Panc1 (cell line): ENCODE data around the gene MRPS9. TPM values are rescaled to one million over a fixed set of nuclear protein-coding genes. Genes with fewer than 3 reads are reported as not detected.

Experiments used
- ATAC-seq: fragments of 200-7000 bp; cut with Tn5 transposase; 2 replicates; pipeline ENCODE4 v1.9.1; 2020; ENCODE audit warnings: mild to moderate bottlenecking, moderate library complexity
- BruUV-seq: library from RNA; stranded (reverse); fragments of 400-500 nt; replicated peaks from 2 replicates; lab custom pipeline; 2021; lab: Mats Ljungman, UMichigan
- CTCF ChIA-PET: fragments of 300-600 bp; sonication (Branson Sonifier 250); formaldehyde crosslinking; loops from one replicate; lab custom pipeline; 2022; ENCODE audit warnings: antibody characterized with exemption; lab: Charles Lee
- POLR2A ChIA-PET: fragments of 300-600 bp; sonication (Branson Sonifier 250); formaldehyde crosslinking; loops from one replicate; lab custom pipeline; 2022; ENCODE audit warnings: antibody characterized with exemption; lab: Charles Lee
- DNase-seq: peaks from one replicate; pipeline ENCODE4 v3.0.0-alpha.2; 2010; ENCODE audit warnings: low read depth, low spot score
- H3K27ac ChIP-seq: 2 replicates; pipeline ENCODE4 v1.5.1; 2011; ENCODE audit warnings: mild to moderate bottlenecking, low read length, inconsistent platforms
- H3K27me3 ChIP-seq: fragments of 200-500 bp; sonication (Bioruptor generic); 2 replicates; pipeline ENCODE4 v1.6.0; 2014; ENCODE audit warnings: low read length, inconsistent platforms; ENCODE audit not compliant: control insufficient read depth, insufficient read depth
- H3K36me3 ChIP-seq: fragments of 200-500 bp; sonication (Bioruptor generic); 2 replicates; pipeline ENCODE4 v1.5.1; 2014; ENCODE audit warnings: inconsistent platforms, mild to moderate bottlenecking, low read length, moderate library complexity; ENCODE audit not compliant: control insufficient read depth, insufficient read depth
- H3K4me1 ChIP-seq: 2 replicates; pipeline ENCODE4 v1.5.1; 2011; ENCODE audit warnings: inconsistent platforms, mild to moderate bottlenecking, low read length, moderate library complexity; ENCODE audit not compliant: control insufficient read depth, insufficient read depth
- H3K4me3 ChIP-seq, 2 experiments: 2 replicates each; pipeline ENCODE4 v1.5.1; 2011 to 2012; ENCODE audit warnings: low read depth in 2 of 2, low read length in 2 of 2, mild to moderate bottlenecking in 2 of 2, inconsistent platforms in 1 of 2, moderate library complexity in 1 of 2
- H3K9me3 ChIP-seq: fragments of 200-500 bp; sonication (Bioruptor generic); 2 replicates; pipeline ENCODE4 v1.5.1; 2014; ENCODE audit warnings: low read depth, mild to moderate bottlenecking, inconsistent platforms, low read length, moderate library complexity; ENCODE audit not compliant: control insufficient read depth, insufficient read depth
- CTCF ChIP-seq: fragments of 450-650 bp; IDR thresholded peaks from 2 replicates; pipeline ENCODE4 v1.5.1; 2017; ENCODE audit warnings: mild to moderate bottlenecking
- REST ChIP-seq, 2 experiments: IDR thresholded peaks; 2 replicates each; pipeline ENCODE4 v1.6.1; 2011 to 2012; ENCODE audit warnings: low read depth in 2 of 2, control low read depth in 1 of 2, low read length in 1 of 2, mild to moderate bottlenecking in 1 of 2, moderate library complexity in 1 of 2; ENCODE audit not compliant: insufficient read depth in 1 of 2
- SIN3A ChIP-seq: IDR thresholded peaks from 2 replicates; pipeline ENCODE4 v1.6.1; 2012; ENCODE audit warnings: low read depth, mild to moderate bottlenecking, low read length, moderate library complexity, borderline replicate concordance; ENCODE audit not compliant: insufficient read depth
- TCF7L2 ChIP-seq: IDR thresholded peaks from 2 replicates; pipeline ENCODE4 v1.6.1; 2011; ENCODE audit warnings: mild to moderate bottlenecking, low read depth, low read length, inconsistent platforms
- in situ Hi-C: cut with HindIII; loops from 2 replicates; pipeline ENCODE4 v1.10.0; 2016; ENCODE audit warnings: low sequenced_read_pairs, low pct_unique_long_range_greater_than_20kb
- intact Hi-C: fragments of 100-400 bp; cut with micrococcal nuclease; formaldehyde crosslinking; loops from one replicate; pipeline ENCODE4 v1.10.0; 2022; ENCODE audit not compliant: unreplicated experiment
- total RNA-seq: library from RNA; stranded (reverse); gene quantifications from one replicate; pipeline ENCODE4 v1.2.1, GENCODE V29; 2021; ENCODE audit not compliant: unreplicated experiment

Gene MRPS9
- total RNA-seq, 1 experiment from 2014 or later: 27.4 TPM

DNA sequence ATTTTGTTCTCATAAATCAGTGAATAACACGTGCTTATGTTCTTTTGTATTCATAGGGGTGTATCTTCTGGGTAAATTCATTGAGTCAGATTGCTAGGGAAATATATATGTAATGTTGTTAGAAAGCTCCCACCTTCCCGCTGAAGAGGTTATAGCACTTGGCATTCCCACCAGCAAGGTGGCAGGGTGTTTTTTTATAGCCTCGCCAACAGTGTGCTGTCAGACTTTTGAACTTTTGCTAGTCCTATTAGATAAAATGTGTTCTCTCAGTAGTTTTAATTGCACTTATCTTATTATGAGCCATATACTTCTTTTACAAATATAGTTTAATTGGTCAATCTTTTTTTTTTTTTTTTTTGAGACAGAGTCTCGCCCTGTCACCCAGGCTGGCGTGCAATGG is 31.0 kb downstream of the MRPS9 start:
- no TSS peak for BruUV-seq
- no peak for TF ChIP-seq TCF7L2
- no peak for TF ChIP-seq REST (IDR thresholded peaks at IDR 0.05; ENCODE audit: insufficient read depth in 1 of 2, low read depth in 2 of 2, low read length in 1 of 2)
- no peak for TF ChIP-seq SIN3A
- in situ Hi-C loops (no loop called here), intact Hi-C loops (no loop called here)
- no peaks in the 10 kb centered on the region for H3K4me1 ChIP-seq
- H3K27me3 ChIP-seq: no peaks in the 10 kb centered on the region
- no peaks in the 10 kb centered on the region for H3K36me3 ChIP-seq
- ChIA-PET POLR2A (interaction anchor here (0.7 kb wide), 1 partner anchor 201 kb away, joined by 7 read pairs; no protein-coding TSS in a partner anchor), CTCF (no interaction called here)
- ATAC-seq (no peak), DNase-seq (no peak)
- H3K9me3 ChIP-seq: no peaks in the 10 kb centered on the region
- no peak overlapping the region for H3K27ac ChIP-seq
- no peak overlapping the region for H3K4me3 ChIP-seq

GRCh38 chr2:105070010-105070865 is 32.4 kb downstream of the MRPS9 start:
- Histone ChIP-seq H3K9me3 (no peaks in the 10 kb centered on the region), H3K4me1 (no peaks in the 10 kb centered on the region), H3K4me3 (no peak overlapping the region), H3K27me3 (no peaks in the 10 kb centered on the region), H3K36me3 (no peaks in the 10 kb centered on the region), H3K27ac (no peak overlapping the region)
- DNase-seq (no peak), ATAC-seq (no peak)
- BruUV-seq: no TSS peak
- TF ChIP-seq REST (IDR thresholded peaks at IDR 0.05; ENCODE audit: insufficient read depth in 1 of 2, low read depth in 2 of 2, low read length in 1 of 2) (no peak), CTCF (no peak), SIN3A (no peak)
- ChIA-PET POLR2A (no interaction called here), CTCF (no interaction called here)
- intact Hi-C loops (no loop called here), in situ Hi-C loops (no loop called here)
